GM23338 (cell line): ENCODE measurements around the gene KIRREL3. TPM values are rescaled to one million over a fixed set of nuclear protein-coding genes. Genes with fewer than 3 reads are reported as not detected.

Experiments
- ATAC-seq: fragments of 200-7000 bp; cut with Tn5 transposase; 3 replicates; pipeline ENCODE4 v1.9.1; 2020
- DNase-seq: peaks from one replicate; pipeline ENCODE4 v3.0.0-alpha.2; 2015; ENCODE audit warnings: low spot score
- H2AFZ ChIP-seq: fragments of 200-600 bp; sonication (generic); 2 replicates; pipeline ENCODE4 v1.8.0; 2016; ENCODE audit warnings: antibody characterized with exemption, mild to moderate bottlenecking, moderate library complexity
- H3F3A ChIP-seq: fragments of 200-600 bp; sonication (generic); replicated peaks from 2 replicates; pipeline ENCODE4 v1.8.0; 2017; ENCODE audit warnings: antibody characterized with exemption, mixed run types, low read depth
- H3K27ac ChIP-seq: fragments of 200-600 bp; sonication (generic); 2 replicates; pipeline ENCODE4 v1.6.1; 2016; ENCODE audit warnings: low read depth
- H3K27me3 ChIP-seq: fragments of 200-600 bp; sonication (generic); 2 replicates; pipeline ENCODE4 v1.8.0; 2016; ENCODE audit warnings: mild to moderate bottlenecking, mixed run types, moderate library complexity; ENCODE audit not compliant: insufficient read depth
- H3K36me3 ChIP-seq: fragments of 200-600 bp; sonication (generic); 2 replicates; pipeline ENCODE4 v1.8.0; 2016; ENCODE audit warnings: mild to moderate bottlenecking; ENCODE audit not compliant: insufficient read depth
- H3K4me1 ChIP-seq: fragments of 200-600 bp; sonication (generic); 2 replicates; pipeline ENCODE4 v1.8.0; 2016; ENCODE audit warnings: mild to moderate bottlenecking, moderate library complexity; ENCODE audit not compliant: insufficient read depth
- H3K4me2 ChIP-seq: fragments of 200-600 bp; sonication (generic); 2 replicates; pipeline ENCODE4 v1.7.1; 2017; ENCODE audit warnings: mixed run types
- H3K4me3 ChIP-seq: fragments of 200-600 bp; sonication (generic); 2 replicates; pipeline ENCODE4 v1.6.1; 2016; ENCODE audit warnings: mixed run types
- H3K79me2 ChIP-seq: fragments of 200-600 bp; sonication (generic); replicated peaks from 2 replicates; pipeline ENCODE4 v1.8.0; 2017; ENCODE audit warnings: mild to moderate bottlenecking; ENCODE audit not compliant: insufficient read depth
- H3K9me2 ChIP-seq: fragments of 200-600 bp; sonication (generic); 2 replicates; pipeline ENCODE4 v1.8.0; 2017; ENCODE audit not compliant: insufficient read depth
- H4K20me1 ChIP-seq: fragments of 200-600 bp; sonication (generic); replicated peaks from 2 replicates; pipeline ENCODE4 v1.8.0; 2017; ENCODE audit warnings: mild to moderate bottlenecking; ENCODE audit not compliant: insufficient read depth
- H3K27ac Mint-ChIP-seq: 2 replicates; pipeline ENCODE4 v1.8.0; 2020; ENCODE audit warnings: inconsistent platforms, mild to moderate bottlenecking, moderate library complexity, mixed read lengths
- H3K27me3 Mint-ChIP-seq: 3 replicates; pipeline ENCODE4 v1.8.0; 2022; ENCODE audit warnings: low read depth, mild to moderate bottlenecking, moderate library complexity, mixed read lengths, inconsistent platforms; ENCODE audit not compliant: insufficient read depth, poor library complexity
- H3K36me3 Mint-ChIP-seq: 3 replicates; pipeline ENCODE4 v1.8.0; 2021; ENCODE audit warnings: low read depth, mild to moderate bottlenecking, inconsistent platforms, moderate library complexity, mixed read lengths
- H3K4me1 Mint-ChIP-seq: 3 replicates; pipeline ENCODE4 v1.8.0; 2020; ENCODE audit warnings: mild to moderate bottlenecking, inconsistent platforms, mixed read lengths
- H3K4me3 Mint-ChIP-seq: 3 replicates; pipeline ENCODE4 v1.8.0; 2021; ENCODE audit warnings: moderate library complexity, mild to moderate bottlenecking, inconsistent platforms, mixed read lengths
- H3K9me3 Mint-ChIP-seq: 3 replicates; pipeline ENCODE4 v1.8.0; 2020; ENCODE audit warnings: moderate library complexity, mild to moderate bottlenecking, inconsistent platforms, mixed read lengths
- CREB1 ChIP-seq: fragments of 250-450 bp; sonication (Bioruptor Pico); IDR thresholded peaks from 2 replicates; pipeline ENCODE4 v1.5.0; 2020; ENCODE audit warnings: low read depth, mild to moderate bottlenecking, moderate library complexity
- EZH2 ChIP-seq: fragments of 200-600 bp; sonication (generic); IDR thresholded peaks from one replicate; pipeline ENCODE4 v1.8.0; 2017; ENCODE audit warnings: antibody characterized with exemption, mild to moderate bottlenecking, low read depth; ENCODE audit not compliant: unreplicated experiment
- EZH2phosphoT487 ChIP-seq: fragments of 200-600 bp; sonication (generic); IDR thresholded peaks from one replicate; pipeline ENCODE4 v1.8.1; 2018; ENCODE audit warnings: antibody characterized with exemption; ENCODE audit not compliant: unreplicated experiment
- JUNB ChIP-seq: IDR thresholded peaks from one replicate; pipeline ENCODE4 v1.6.1; 2016; ENCODE audit warnings: antibody characterized with exemption; ENCODE audit not compliant: unreplicated experiment
- NANOG ChIP-seq: IDR thresholded peaks from 2 replicates; pipeline ENCODE4 v1.6.1; 2016; ENCODE audit warnings: antibody characterized with exemption, borderline replicate concordance
- POLR2AphosphoS5 ChIP-seq: IDR thresholded peaks from 2 replicates; pipeline ENCODE4 v1.6.1; 2016; ENCODE audit warnings: antibody characterized with exemption, low read depth
- STAT1 ChIP-seq: IDR thresholded peaks from one replicate; pipeline ENCODE4 v1.6.1; 2016; ENCODE audit warnings: antibody characterized with exemption; ENCODE audit not compliant: unreplicated experiment
- ZNF114 ChIP-seq: fragments of 250-450 bp; sonication (Bioruptor Pico); IDR thresholded peaks from 2 replicates; pipeline ENCODE4 v1.5.0; 2020; ENCODE audit warnings: mild to moderate bottlenecking, moderate library complexity
- ZNF331 ChIP-seq: fragments of 250-450 bp; sonication (Bioruptor Pico); IDR thresholded peaks from 2 replicates; pipeline ENCODE4 v1.5.0; 2020; ENCODE audit warnings: low read depth, mild to moderate bottlenecking, moderate library complexity
- polyA plus RNA-seq: library from polyadenylated mRNA; unstranded; fragments of >200 nt; fragmentation: Nextera tagmentation; extraction: Ambion mirVana; gene quantifications from 2 replicates; pipeline ENCODE4 v1.2.1, GENCODE V29; 2016
- total RNA-seq: library from RNA; depleted of rRNA; stranded (reverse); fragments of >200 nt; shearing (Covaris generic); gene quantifications from 2 replicates; pipeline ENCODE4 v1.2.3, GENCODE V29; 2014
- TF ChIP-seq, protein P1 (sequence below), 2 experiments: fragments of 200-600 bp in 1 of 2; sonication (generic) in 1 of 2; conservative IDR thresholded peaks; 2 replicates each; pipeline versions ENCODE4 v1.5.1 to v1.6.1; 2016 to 2017; ENCODE audit warnings: antibody characterized with exemption in 2 of 2, low read depth in 2 of 2, mild to moderate bottlenecking in 2 of 2, moderate library complexity in 1 of 2
- TF ChIP-seq, protein P2 (sequence below): fragments of 250-450 bp; sonication (Bioruptor Pico); IDR thresholded peaks from 2 replicates; pipeline ENCODE4 v1.5.0; 2020; ENCODE audit warnings: mild to moderate bottlenecking, moderate library complexity
- TF ChIP-seq, protein P3 (sequence below): IDR thresholded peaks from one replicate; pipeline ENCODE4 v1.6.1; 2018; ENCODE audit warnings: antibody characterized with exemption; ENCODE audit not compliant: unreplicated experiment
- TF ChIP-seq, protein P4 (sequence below): IDR thresholded peaks from 2 replicates; pipeline ENCODE4 v1.6.1; 2016; ENCODE audit warnings: antibody characterized with exemption

The KIRREL3 gene
- total and polyA plus RNA-seq, 2 experiments from 2014 or later, result 0.13 to 1.5 TPM

DNA sequence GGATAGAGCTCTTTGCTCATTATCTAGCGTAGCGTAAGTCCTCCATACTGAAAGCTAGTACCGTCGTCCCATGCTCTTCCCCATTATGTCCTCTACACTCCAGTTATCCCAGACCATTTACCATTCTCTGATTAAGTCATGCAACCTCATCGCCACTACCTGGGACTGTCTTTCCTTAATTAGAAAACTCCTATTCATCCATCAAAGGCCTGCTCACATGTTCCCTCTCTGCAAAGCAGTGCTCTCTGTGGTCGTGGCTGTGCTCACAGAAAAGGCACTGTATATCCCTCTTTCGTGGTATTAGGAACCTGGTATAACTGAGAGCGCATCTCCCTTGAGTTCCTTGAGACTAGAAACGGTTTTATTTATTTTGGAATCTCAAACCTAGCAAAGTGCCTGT, 253.3 kb downstream of the KIRREL3 start:
- no peaks in the 10 kb centered on the region for H3K27me3 ChIP-seq
- DNase-seq, result no peak

More for the DNA sequence above, 253.3 kb downstream of the KIRREL3 start:
- peaks cover 21% of the 10 kb centered on the region for H3K9me2 ChIP-seq
- H3K4me1 ChIP-seq, result peaks cover 5% of the 10 kb centered on the region; the same call in 1 of the 2 replicates
- H3K27ac ChIP-seq, result no peak overlapping the region
- Mint-ChIP-seq H3K9me3 (no peaks in the 10 kb centered on the region; the same call in 2 of the 3 replicates), H3K27ac (no peak overlapping the region), H3K4me1 (peaks cover 10% of the 10 kb centered on the region), H3K36me3 (no peaks in the 10 kb centered on the region), H3K4me3 (no peak overlapping the region), H3K27me3 (no peaks in the 10 kb centered on the region)
- ATAC-seq, result no peak
- H3F3A ChIP-seq, result no peaks in the 10 kb centered on the region
- no peak overlapping the region for H3K4me2 ChIP-seq
- H3K79me2 ChIP-seq, result no peaks in the 10 kb centered on the region
- TF ChIP-seq, protein P1, sequence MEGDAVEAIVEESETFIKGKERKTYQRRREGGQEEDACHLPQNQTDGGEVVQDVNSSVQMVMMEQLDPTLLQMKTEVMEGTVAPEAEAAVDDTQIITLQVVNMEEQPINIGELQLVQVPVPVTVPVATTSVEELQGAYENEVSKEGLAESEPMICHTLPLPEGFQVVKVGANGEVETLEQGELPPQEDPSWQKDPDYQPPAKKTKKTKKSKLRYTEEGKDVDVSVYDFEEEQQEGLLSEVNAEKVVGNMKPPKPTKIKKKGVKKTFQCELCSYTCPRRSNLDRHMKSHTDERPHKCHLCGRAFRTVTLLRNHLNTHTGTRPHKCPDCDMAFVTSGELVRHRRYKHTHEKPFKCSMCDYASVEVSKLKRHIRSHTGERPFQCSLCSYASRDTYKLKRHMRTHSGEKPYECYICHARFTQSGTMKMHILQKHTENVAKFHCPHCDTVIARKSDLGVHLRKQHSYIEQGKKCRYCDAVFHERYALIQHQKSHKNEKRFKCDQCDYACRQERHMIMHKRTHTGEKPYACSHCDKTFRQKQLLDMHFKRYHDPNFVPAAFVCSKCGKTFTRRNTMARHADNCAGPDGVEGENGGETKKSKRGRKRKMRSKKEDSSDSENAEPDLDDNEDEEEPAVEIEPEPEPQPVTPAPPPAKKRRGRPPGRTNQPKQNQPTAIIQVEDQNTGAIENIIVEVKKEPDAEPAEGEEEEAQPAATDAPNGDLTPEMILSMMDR (conservative IDR thresholded peaks at IDR 0.05; ENCODE audit: low read depth in 2 of 2), result no peak
- TF ChIP-seq STAT1 (no peak), CREB1 (CRISPR knock-in tag) (no peak), ZNF331 (CRISPR knock-in tag) (no peak), NANOG (no peak), JUNB (no peak), EZH2 (no peak), ZNF114 (CRISPR knock-in tag) (no peak), EZH2phosphoT487 (no peak), POLR2AphosphoS5 (no peak)
- TF ChIP-seq, protein P2, sequence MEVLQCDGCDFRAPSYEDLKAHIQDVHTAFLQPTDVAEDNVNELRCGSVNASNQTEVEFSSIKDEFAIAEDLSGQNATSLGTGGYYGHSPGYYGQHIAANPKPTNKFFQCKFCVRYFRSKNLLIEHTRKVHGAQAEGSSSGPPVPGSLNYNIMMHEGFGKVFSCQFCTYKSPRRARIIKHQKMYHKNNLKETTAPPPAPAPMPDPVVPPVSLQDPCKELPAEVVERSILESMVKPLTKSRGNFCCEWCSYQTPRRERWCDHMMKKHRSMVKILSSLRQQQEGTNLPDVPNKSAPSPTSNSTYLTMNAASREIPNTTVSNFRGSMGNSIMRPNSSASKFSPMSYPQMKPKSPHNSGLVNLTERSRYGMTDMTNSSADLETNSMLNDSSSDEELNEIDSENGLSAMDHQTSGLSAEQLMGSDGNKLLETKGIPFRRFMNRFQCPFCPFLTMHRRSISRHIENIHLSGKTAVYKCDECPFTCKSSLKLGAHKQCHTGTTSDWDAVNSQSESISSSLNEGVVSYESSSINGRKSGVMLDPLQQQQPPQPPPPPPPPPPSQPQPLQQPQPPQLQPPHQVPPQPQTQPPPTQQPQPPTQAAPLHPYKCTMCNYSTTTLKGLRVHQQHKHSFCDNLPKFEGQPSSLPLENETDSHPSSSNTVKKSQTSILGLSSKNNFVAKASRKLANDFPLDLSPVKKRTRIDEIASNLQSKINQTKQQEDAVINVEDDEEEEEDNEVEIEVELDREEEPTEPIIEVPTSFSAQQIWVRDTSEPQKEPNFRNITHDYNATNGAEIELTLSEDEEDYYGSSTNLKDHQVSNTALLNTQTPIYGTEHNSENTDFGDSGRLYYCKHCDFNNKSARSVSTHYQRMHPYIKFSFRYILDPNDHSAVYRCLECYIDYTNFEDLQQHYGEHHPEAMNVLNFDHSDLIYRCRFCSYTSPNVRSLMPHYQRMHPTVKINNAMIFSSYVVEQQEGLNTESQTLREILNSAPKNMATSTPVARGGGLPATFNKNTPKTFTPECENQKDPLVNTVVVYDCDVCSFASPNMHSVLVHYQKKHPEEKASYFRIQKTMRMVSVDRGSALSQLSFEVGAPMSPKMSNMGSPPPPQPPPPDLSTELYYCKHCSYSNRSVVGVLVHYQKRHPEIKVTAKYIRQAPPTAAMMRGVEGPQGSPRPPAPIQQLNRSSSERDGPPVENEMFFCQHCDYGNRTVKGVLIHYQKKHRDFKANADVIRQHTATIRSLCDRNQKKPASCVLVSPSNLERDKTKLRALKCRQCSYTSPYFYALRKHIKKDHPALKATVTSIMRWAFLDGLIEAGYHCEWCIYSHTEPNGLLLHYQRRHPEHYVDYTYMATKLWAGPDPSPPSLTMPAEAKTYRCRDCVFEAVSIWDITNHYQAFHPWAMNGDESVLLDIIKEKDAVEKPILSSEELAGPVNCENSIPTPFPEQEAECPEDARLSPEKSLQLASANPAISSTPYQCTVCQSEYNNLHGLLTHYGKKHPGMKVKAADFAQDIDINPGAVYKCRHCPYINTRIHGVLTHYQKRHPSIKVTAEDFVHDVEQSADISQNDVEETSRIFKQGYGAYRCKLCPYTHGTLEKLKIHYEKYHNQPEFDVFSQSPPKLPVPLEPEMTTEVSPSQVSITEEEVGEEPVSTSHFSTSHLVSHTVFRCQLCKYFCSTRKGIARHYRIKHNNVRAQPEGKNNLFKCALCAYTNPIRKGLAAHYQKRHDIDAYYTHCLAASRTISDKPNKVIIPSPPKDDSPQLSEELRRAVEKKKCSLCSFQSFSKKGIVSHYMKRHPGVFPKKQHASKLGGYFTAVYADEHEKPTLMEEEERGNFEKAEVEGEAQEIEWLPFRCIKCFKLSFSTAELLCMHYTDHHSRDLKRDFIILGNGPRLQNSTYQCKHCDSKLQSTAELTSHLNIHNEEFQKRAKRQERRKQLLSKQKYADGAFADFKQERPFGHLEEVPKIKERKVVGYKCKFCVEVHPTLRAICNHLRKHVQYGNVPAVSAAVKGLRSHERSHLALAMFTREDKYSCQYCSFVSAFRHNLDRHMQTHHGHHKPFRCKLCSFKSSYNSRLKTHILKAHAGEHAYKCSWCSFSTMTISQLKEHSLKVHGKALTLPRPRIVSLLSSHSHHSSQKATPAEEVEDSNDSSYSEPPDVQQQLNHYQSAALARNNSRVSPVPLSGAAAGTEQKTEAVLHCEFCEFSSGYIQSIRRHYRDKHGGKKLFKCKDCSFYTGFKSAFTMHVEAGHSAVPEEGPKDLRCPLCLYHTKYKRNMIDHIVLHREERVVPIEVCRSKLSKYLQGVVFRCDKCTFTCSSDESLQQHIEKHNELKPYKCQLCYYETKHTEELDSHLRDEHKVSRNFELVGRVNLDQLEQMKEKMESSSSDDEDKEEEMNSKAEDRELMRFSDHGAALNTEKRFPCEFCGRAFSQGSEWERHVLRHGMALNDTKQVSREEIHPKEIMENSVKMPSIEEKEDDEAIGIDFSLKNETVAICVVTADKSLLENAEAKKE (CRISPR knock-in tag), result no peak
- TF ChIP-seq, protein P3, sequence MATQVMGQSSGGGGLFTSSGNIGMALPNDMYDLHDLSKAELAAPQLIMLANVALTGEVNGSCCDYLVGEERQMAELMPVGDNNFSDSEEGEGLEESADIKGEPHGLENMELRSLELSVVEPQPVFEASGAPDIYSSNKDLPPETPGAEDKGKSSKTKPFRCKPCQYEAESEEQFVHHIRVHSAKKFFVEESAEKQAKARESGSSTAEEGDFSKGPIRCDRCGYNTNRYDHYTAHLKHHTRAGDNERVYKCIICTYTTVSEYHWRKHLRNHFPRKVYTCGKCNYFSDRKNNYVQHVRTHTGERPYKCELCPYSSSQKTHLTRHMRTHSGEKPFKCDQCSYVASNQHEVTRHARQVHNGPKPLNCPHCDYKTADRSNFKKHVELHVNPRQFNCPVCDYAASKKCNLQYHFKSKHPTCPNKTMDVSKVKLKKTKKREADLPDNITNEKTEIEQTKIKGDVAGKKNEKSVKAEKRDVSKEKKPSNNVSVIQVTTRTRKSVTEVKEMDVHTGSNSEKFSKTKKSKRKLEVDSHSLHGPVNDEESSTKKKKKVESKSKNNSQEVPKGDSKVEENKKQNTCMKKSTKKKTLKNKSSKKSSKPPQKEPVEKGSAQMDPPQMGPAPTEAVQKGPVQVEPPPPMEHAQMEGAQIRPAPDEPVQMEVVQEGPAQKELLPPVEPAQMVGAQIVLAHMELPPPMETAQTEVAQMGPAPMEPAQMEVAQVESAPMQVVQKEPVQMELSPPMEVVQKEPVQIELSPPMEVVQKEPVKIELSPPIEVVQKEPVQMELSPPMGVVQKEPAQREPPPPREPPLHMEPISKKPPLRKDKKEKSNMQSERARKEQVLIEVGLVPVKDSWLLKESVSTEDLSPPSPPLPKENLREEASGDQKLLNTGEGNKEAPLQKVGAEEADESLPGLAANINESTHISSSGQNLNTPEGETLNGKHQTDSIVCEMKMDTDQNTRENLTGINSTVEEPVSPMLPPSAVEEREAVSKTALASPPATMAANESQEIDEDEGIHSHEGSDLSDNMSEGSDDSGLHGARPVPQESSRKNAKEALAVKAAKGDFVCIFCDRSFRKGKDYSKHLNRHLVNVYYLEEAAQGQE, result no peak
- TF ChIP-seq, protein P4, sequence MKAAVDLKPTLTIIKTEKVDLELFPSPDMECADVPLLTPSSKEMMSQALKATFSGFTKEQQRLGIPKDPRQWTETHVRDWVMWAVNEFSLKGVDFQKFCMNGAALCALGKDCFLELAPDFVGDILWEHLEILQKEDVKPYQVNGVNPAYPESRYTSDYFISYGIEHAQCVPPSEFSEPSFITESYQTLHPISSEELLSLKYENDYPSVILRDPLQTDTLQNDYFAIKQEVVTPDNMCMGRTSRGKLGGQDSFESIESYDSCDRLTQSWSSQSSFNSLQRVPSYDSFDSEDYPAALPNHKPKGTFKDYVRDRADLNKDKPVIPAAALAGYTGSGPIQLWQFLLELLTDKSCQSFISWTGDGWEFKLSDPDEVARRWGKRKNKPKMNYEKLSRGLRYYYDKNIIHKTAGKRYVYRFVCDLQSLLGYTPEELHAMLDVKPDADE, result no peak
- H3K4me3 ChIP-seq, result no peak overlapping the region
- no peaks in the 10 kb centered on the region for H4K20me1 ChIP-seq
- H2AFZ ChIP-seq, result no peak overlapping the region
- no peaks in the 10 kb centered on the region for H3K36me3 ChIP-seq
